MCF 10A (cell line): Measurements from ENCODE around the gene TMEM253. TPM values are rescaled to one million over a fixed set of nuclear protein-coding genes. Genes with fewer than 3 reads are reported as not detected.
A peak's percentile ranks its signal among the peaks of the same experiment; 100 is the strongest.

Experiments
- BruUV-seq: library from RNA; stranded (reverse); fragments of 400-500 nt; replicated peaks from 2 replicates; lab custom pipeline; 2021; lab: Mats Ljungman, UMichigan
- CTCF ChIA-PET: fragments of 300-600 bp; sonication (Branson Sonifier 250); formaldehyde crosslinking; extraction: SDS; loops from one replicate; lab custom pipeline; 2021; ENCODE audit warnings: antibody characterized with exemption, inconsistent platforms; lab: Yijun Ruan, JAX
- POLR2A ChIA-PET: fragments of 300-600, 350-650 bp; sonication (Branson Sonifier 250); formaldehyde crosslinking; extraction: SDS; loops from one replicate; lab custom pipeline; 2020; ENCODE audit warnings: antibody characterized with exemption, inconsistent platforms; lab: Yijun Ruan, JAX
- DNase-seq: peaks from one replicate; pipeline ENCODE4 v3.0.0-alpha.2; 2018; ENCODE audit not compliant: unreplicated experiment
- H3K27ac Mint-ChIP-seq: one replicate; pipeline ENCODE4 v1.8.0; 2022; ENCODE audit warnings: mild to moderate bottlenecking, low read depth, mixed read lengths; ENCODE audit not compliant: unreplicated experiment
- H3K27me3 Mint-ChIP-seq: one replicate; pipeline ENCODE4 v1.8.0; 2022; ENCODE audit warnings: mixed read lengths; ENCODE audit not compliant: insufficient read depth, unreplicated experiment
- H3K36me3 Mint-ChIP-seq: one replicate; pipeline ENCODE4 v1.8.0; 2022; ENCODE audit warnings: mild to moderate bottlenecking, moderate library complexity, mixed read lengths; ENCODE audit not compliant: insufficient read depth, unreplicated experiment
- H3K4me1 Mint-ChIP-seq: one replicate; pipeline ENCODE4 v1.8.0; 2022; ENCODE audit warnings: mixed read lengths; ENCODE audit not compliant: insufficient read depth, unreplicated experiment
- H3K4me3 Mint-ChIP-seq: one replicate; pipeline ENCODE4 v1.8.0; 2022; ENCODE audit warnings: mild to moderate bottlenecking, moderate library complexity, mixed read lengths; ENCODE audit not compliant: unreplicated experiment
- H3K9me3 Mint-ChIP-seq: one replicate; pipeline ENCODE4 v1.8.0; 2022; ENCODE audit warnings: mixed read lengths; ENCODE audit not compliant: unreplicated experiment
- intact Hi-C: fragments of 100-400 bp; cut with micrococcal nuclease; formaldehyde crosslinking; loops from 2 replicates; pipeline ENCODE4 v1.14.1; 2022
- total RNA-seq: library from RNA; stranded (reverse); gene quantifications from 2 replicates; pipeline ENCODE4 v1.2.3, GENCODE V29; 2022
- TF ChIP-seq, protein P1 (sequence below): fragments of 200-600 bp; IDR thresholded peaks from one replicate; pipeline ENCODE4 v1.8.0; 2022; ENCODE audit warnings: antibody characterized with exemption, mild to moderate bottlenecking; ENCODE audit not compliant: unreplicated experiment

The TMEM253 gene
- total RNA-seq, 1 experiment from 2014 or later, result 1.6 TPM

- Mint-ChIP-seq H3K4me3 (no peak overlapping the region), H3K27me3 (no peaks in the 10 kb centered on the region), H3K9me3 (no peaks in the 10 kb centered on the region), H3K36me3 (peaks cover 19% of the 10 kb centered on the region), H3K4me1 (peaks cover 24% of the 10 kb centered on the region), H3K27ac (peak overlapping the region; percentile 32)
- BruUV-seq, result no TSS peak
- ChIA-PET POLR2A (interaction anchor here (0.7 to 2.8 kb wide), 3 partner anchors 11 to 16 kb away, joined by 3 to 11 read pairs (median 4); no protein-coding TSS in a partner anchor), CTCF (interaction anchor here (0.5 to 7.6 kb wide), 12 partner anchors 8 to 88 kb away, joined by 3 to 94 read pairs (median 8); partner anchors contain the start of genes ARHGEF40 and RNASE7)
- TF ChIP-seq, protein P1, sequence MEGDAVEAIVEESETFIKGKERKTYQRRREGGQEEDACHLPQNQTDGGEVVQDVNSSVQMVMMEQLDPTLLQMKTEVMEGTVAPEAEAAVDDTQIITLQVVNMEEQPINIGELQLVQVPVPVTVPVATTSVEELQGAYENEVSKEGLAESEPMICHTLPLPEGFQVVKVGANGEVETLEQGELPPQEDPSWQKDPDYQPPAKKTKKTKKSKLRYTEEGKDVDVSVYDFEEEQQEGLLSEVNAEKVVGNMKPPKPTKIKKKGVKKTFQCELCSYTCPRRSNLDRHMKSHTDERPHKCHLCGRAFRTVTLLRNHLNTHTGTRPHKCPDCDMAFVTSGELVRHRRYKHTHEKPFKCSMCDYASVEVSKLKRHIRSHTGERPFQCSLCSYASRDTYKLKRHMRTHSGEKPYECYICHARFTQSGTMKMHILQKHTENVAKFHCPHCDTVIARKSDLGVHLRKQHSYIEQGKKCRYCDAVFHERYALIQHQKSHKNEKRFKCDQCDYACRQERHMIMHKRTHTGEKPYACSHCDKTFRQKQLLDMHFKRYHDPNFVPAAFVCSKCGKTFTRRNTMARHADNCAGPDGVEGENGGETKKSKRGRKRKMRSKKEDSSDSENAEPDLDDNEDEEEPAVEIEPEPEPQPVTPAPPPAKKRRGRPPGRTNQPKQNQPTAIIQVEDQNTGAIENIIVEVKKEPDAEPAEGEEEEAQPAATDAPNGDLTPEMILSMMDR, result no peak
- intact Hi-C loops, result no loop called here
- DNase-seq, result no peak
Observed at GRCh38 chr14:21088687-21089086, 12.2 kb upstream of the TMEM253 start.

- no peaks in the 10 kb centered on the region for H3K27me3 Mint-ChIP-seq
- no peaks in the 10 kb centered on the region for H3K9me3 Mint-ChIP-seq
- peak overlapping the region; percentile 32 for H3K27ac Mint-ChIP-seq
- no peak for DNase-seq
- CTCF ChIA-PET, result interaction anchor here (0.8 to 7.6 kb wide), 14 partner anchors 8 to 108 kb away, joined by 3 to 94 read pairs (median 6); partner anchors contain the start of genes ARHGEF40, NDRG2 and RNASE7
- TF ChIP-seq, protein P1, result no peak
- peaks cover 19% of the 10 kb centered on the region for H3K36me3 Mint-ChIP-seq
- H3K4me1 Mint-ChIP-seq, result peaks cover 24% of the 10 kb centered on the region
- intact Hi-C loops, result no loop called here
- H3K4me3 Mint-ChIP-seq, result no peak overlapping the region
- POLR2A ChIA-PET, result interaction anchor here (0.7 to 2.8 kb wide), 3 partner anchors 11 to 104 kb away, joined by 3 to 11 read pairs (median 4); no protein-coding TSS in a partner anchor
- BruUV-seq, result no TSS peak
Observed at GRCh38 chr14:21089271-21089670, 11.6 kb upstream of the TMEM253 start.

DNA sequence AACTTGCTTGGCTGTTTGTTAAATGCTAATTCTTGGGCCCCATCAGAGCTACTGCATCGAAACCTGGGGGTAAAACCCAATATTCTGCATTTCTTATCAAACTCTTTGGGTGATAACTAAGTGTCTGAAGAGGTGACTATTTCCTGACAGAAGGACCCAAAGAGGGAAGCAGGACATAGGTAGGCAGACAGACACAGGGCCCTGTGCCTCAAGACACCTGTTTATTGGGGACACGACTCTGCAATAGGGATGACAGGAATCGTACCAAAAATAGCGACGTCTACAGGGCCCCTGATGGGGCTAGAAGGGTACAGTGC lies 11.0 kb upstream of the TMEM253 start:
- Mint-ChIP-seq H3K4me3 (no peak overlapping the region), H3K4me1 (peaks cover 22% of the 10 kb centered on the region), H3K27ac (no peak overlapping the region), H3K9me3 (no peaks in the 10 kb centered on the region), H3K36me3 (peaks cover 19% of the 10 kb centered on the region), H3K27me3 (no peaks in the 10 kb centered on the region)
- no TSS peak for BruUV-seq
- POLR2A ChIA-PET, result interaction anchor here (0.7 to 2.8 kb wide), 2 partner anchors 14 to 103 kb away, joined by 3 to 11 read pairs; no protein-coding TSS in a partner anchor
- intact Hi-C loops, result no loop called here
- TF ChIP-seq, protein P1, result no peak
- no peak for DNase-seq
- CTCF ChIA-PET, result interaction anchor here (0.6 to 7.6 kb wide), 12 partner anchors 11 to 238 kb away, joined by 3 to 94 read pairs (median 8); partner anchors contain the start of genes ARHGEF40, NDRG2 and RNASE7

GRCh38 chr14:21090194-21090939 lies 10.5 kb upstream of the TMEM253 start:
- CTCF ChIA-PET, result interaction anchor here (0.6 to 7.6 kb wide), 11 partner anchors 15 to 660 kb away, joined by 3 to 94 read pairs (median 3); partner anchors contain the start of genes ARHGEF40 and NDRG2
- POLR2A ChIA-PET, result no interaction called here
- Mint-ChIP-seq H3K36me3 (peaks cover 19% of the 10 kb centered on the region), H3K27ac (no peak overlapping the region), H3K4me3 (no peak overlapping the region), H3K27me3 (no peaks in the 10 kb centered on the region), H3K4me1 (peaks cover 18% of the 10 kb centered on the region), H3K9me3 (no peaks in the 10 kb centered on the region)
- BruUV-seq, result no TSS peak
- intact Hi-C loops, result no loop called here
- DNase-seq, result no peak
- TF ChIP-seq, protein P1, result peak; percentile 59
